ENCODE measurements around the gene LRIG1.

LRIG1 gene

DNA sequence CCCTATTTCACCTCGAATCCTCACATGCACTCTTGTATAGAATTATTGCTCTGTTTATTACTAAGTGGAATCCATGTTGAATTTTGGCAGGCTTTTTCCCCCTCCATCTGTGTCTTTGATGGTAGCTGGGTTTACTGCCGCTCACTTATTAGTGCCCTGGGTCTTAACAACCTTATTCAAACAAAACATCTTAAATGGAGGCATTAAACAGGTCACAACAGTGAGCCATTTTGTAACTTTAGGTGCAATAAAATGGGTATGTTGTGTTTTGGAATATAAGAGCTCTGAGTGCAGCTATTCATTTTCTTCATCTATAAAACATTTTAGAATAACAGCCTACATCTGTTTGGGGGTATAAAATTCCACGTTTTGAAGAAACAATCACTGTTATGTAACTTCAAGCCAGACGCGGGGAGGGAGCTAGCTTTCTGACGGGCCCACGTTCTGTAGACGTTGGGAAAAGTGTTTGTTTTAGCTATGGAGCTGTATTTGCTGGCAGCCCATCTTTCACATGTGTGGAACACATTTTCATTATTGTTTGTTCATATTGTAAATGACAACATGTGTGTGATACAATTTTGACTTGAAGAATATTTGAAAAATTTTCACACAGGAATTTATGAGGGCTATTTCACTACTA is 158.0 kb downstream of the LRIG1 start:
- DNase-seq = no peak

DNA sequence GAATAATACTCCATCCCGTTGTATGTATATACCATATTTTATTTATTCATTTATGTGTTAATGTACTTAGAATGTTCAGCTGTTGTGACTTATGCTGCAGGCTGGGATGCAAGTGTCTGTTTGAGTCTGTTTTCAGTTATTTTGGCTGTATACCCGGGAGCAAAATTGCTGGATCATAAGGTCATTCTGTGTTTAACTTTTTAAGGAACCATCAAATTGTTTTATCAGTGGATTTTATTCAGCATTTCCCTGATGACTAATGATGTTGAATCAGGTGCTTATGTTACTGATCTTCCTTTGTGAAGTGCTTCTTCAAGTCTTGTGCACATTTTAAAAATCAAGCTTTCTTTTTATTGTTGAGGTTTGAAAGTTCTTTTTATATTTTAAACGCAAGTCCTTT is 161.9 kb downstream of the LRIG1 start:
- DNase-seq = no peak

DNA sequence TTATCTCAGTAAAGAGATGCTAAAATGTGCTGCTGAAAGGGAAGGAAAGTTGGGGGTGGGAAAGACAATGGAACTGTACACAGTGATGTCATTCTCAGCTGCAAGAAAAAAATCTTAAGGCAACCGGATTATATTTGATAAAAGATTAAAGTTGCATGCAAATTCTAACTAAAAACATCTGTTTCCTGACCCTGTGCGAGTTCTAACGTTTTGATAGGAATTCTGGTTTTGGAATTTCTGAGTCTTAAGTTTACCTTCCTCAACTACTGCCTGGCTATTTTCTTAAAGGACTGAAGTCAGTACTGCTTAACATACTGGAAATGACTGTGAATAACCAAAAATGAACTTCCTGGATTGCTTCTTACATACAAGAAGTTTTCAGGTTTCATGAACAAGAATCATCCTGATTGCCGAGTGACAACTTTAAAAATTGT is 164.5 kb downstream of the LRIG1 start:
- DNase-seq = no peak

DNA sequence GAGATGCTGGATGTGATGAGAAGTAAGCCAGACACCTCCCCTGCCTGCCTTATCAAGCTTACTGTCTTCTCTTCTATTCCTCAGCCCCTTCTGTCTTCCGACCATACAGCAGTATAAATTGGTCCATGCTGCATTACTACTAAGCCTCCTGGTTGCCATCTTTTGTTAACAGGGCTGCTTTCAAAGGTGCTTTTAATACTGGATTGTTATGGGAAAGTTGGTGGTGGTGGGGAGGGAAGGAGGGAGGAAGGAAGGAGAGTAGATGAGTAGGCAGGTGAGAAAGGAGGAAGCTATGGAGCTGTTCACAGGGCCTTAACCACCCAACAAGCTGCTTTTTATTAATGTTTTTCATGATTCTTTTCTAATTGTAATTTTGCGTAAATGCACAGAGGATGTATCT is 165.2 kb downstream of the LRIG1 start:
- DNase-seq = no peak
